ENCODE measurements around the gene CLCF1.

The CLCF1 gene

GRCh38 chr11:67376063-67376820, 2.8 kb upstream of the CLCF1 start:
- no peak for TF ChIP-seq CTCF (IDR thresholded peaks at IDR 0.05; ENCODE audit: insufficient read depth, low read depth, low read length, missing control alignments)
- DNase-seq (ENCODE audit: low read depth) = no peak
- H3K4me3 ChIP-seq (ENCODE audit: low read length) = no peak overlapping the region

DNA sequence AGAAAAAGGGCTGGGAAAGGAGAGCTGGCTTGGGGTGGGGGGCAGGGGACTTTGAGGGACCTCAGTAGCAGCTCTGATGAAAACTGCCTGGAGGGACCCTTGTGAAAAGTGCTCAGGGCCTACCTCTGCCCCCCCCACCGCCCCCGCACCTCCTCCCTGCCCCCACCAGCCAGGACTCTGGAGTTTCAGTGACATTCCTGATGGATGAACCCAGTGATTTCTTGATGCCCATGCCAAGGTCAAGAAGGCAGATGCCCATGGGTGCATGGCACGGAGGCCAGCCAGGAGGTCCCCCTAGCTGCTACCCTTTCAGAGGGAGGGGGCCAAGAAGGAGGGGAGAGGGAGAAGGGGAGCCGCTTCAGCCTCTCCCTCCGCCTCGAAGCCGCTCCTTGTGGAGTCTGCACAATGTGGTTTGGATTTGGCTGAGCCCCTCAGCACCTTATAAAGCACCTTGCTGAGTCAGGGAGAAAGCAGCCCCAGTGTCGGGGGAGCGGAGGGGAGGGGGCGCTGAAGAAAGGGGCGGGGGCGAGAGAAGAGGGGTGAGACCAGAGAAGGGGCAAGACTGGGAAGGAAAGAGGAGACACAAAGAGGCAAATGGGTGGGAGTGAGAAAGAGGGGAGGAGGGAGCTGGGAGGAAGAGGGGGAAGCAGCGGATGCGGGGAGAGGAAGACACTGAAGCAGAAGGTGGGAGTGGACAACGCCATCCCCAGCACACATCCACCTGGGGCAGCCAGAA, 2.1 kb upstream of the CLCF1 start:
- no peak for DNase-seq (ENCODE audit: low read depth)
- H3K4me3 ChIP-seq (ENCODE audit: low read length) = no peak overlapping the region
- TF ChIP-seq CTCF (IDR thresholded peaks at IDR 0.05; ENCODE audit: insufficient read depth, low read depth, low read length, missing control alignments) = no peak

DNA sequence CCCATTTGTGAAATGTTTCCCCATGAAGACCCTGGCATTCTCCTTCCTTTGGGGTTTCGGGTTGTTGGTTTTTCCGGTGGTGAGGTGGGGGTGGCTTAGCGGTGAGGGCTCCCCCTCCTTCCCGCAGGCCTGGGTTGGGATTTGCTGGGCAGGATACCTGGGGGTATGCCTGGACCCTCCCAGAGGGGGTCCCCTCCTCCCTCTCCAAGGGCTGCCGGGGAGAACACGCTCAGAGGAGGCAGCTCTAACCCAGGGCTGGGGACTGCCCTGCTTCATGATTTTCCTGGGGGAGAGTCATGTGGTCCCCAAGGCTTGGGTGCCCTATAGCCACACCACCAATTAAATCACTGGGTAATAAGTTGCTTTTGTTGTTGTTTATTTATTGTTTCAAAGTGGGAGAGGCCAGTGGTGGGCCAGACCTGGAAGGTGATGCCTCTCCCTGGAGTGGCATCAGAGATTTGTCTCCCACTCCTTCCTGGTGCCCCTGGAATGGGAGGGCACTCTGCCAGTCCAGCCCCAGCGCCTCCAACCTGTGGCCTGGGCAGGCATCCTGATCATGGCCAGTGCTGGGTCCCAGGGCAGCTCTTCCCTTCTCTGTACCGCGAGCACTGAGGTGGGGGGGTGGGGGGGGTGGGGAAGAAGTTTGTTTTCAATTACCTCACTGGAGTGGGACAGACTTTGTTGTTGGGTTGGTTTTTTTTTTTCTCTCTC, 1.3 kb upstream of the CLCF1 start:
- no peak for TF ChIP-seq CTCF (IDR thresholded peaks at IDR 0.05; ENCODE audit: insufficient read depth, low read depth, low read length, missing control alignments)
- DNase-seq (ENCODE audit: low read depth) = no peak
- H3K4me3 ChIP-seq (ENCODE audit: low read length) = no peak overlapping the region

DNA sequence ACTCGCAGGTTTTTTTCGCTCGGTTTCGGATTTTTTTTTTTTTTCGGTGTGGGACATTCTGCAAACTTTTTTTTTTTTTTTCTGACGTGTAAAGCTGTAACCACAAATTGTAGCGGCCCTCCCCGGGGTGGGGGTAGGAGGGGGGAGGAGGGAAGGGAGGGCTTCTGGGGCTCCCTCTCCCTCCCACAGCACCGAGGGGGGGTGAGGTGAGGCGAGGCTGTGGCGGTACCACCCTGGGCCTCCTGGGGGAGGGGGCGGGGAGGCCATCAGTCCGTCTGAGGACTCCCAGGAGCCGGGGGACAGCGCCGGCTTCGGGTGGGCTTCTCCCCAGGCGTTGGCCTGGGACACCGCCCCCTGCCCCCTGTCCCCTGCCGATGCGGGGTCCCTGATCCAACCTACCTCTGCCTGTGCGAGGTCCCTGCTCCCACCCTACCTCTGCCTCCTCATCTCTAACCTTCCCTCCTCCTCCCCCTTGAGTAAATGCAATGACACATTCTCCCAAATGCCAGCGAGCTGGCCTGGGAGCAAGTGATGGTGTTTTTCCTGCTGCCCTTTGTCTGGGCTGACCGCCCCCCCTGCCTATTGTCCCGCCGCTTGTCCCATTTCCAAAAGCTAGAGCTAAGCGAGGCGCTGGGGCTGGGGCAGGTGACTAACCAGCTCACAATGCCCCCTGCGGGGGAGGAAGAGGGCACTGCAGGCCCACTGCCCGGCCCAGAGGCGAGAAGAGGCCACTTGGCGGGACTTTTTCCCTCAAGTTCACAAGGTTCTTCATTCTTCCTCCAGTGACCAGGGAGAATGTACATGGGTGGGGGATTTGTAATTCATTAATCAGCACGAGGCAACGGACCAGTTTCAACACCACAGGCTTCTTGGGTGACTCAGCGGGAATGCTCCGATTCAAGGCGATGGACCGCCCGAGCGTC, 511 bp upstream of the CLCF1 start:
- peak; percentile 94 for DNase-seq (ENCODE audit: low read depth)
- H3K4me3 ChIP-seq (ENCODE audit: low read length) = peak overlapping the region; percentile 52
- peak; percentile 42 for TF ChIP-seq CTCF (IDR thresholded peaks at IDR 0.05; ENCODE audit: insufficient read depth, low read depth, low read length, missing control alignments)

GRCh38 chr11:67372321-67372992, 941 bp downstream of the CLCF1 start:
- DNase-seq (ENCODE audit: low read depth) = no peak

More at GRCh38 chr11:67372321-67372992, 941 bp downstream of the CLCF1 start:
- no peak for TF ChIP-seq CTCF (IDR thresholded peaks at IDR 0.05; ENCODE audit: insufficient read depth, low read depth, low read length, missing control alignments)
- peak overlapping the region; percentile 52 for H3K4me3 ChIP-seq (ENCODE audit: low read length)
